Non-pigmented ciliary epithelial cell (primary cell): ENCODE data around the gene TBC1D12.

Experiments
- DNase-seq: peaks from one replicate; pipeline ENCODE4 v3.0.0-alpha.2; 2010; ENCODE audit warnings: low read depth

The TBC1D12 gene

GRCh38 chr10:94407668-94408067 lies 5.3 kb downstream of the TBC1D12 start:
- no peak for DNase-seq

GRCh38 chr10:94409021-94409657 lies 6.8 kb downstream of the TBC1D12 start:
- no peak for DNase-seq

GRCh38 chr10:94411304-94411703 lies 9.0 kb downstream of the TBC1D12 start:
- no peak for DNase-seq

GRCh38 chr10:94412449-94412848 lies 10.1 kb downstream of the TBC1D12 start:
- DNase-seq: no peak

GRCh38 chr10:94413361-94413760 lies 11.0 kb downstream of the TBC1D12 start:
- DNase-seq: no peak

GRCh38 chr10:94416896-94417295 lies 14.6 kb downstream of the TBC1D12 start:
- DNase-seq: no peak

GRCh38 chr10:94417321-94417720 lies 15.0 kb downstream of the TBC1D12 start:
- no peak for DNase-seq

- DNase-seq: no peak
Observed at GRCh38 chr10:94420516-94420915, 18.2 kb downstream of the TBC1D12 start.

GRCh38 chr10:94420998-94421528 lies 18.7 kb downstream of the TBC1D12 start:
- no peak for DNase-seq

- DNase-seq: no peak
Observed at GRCh38 chr10:94423627-94424026, 21.3 kb downstream of the TBC1D12 start.

GRCh38 chr10:94424714-94425337 lies 22.5 kb downstream of the TBC1D12 start:
- DNase-seq: no peak

GRCh38 chr10:94425942-94426341 lies 23.6 kb downstream of the TBC1D12 start:
- DNase-seq: no peak

GRCh38 chr10:94427166-94427565 lies 24.8 kb downstream of the TBC1D12 start:
- no peak for DNase-seq

GRCh38 chr10:94428766-94429707 lies 26.7 kb downstream of the TBC1D12 start:
- DNase-seq: no peak

- no peak for DNase-seq
Observed at GRCh38 chr10:94430701-94431100, 28.4 kb downstream of the TBC1D12 start.

- DNase-seq: no peak
Observed at GRCh38 chr10:94432443-94432842, 30.1 kb downstream of the TBC1D12 start.

GRCh38 chr10:94439275-94439861 lies 37.0 kb downstream of the TBC1D12 start:
- DNase-seq: no peak

GRCh38 chr10:94440096-94440495 lies 37.8 kb downstream of the TBC1D12 start:
- no peak for DNase-seq

- no peak for DNase-seq
Observed at GRCh38 chr10:94443047-94443446, 40.7 kb downstream of the TBC1D12 start.

GRCh38 chr10:94443549-94443948 lies 41.2 kb downstream of the TBC1D12 start:
- DNase-seq: no peak

GRCh38 chr10:94450782-94451181 lies 48.4 kb downstream of the TBC1D12 start:
- no peak for DNase-seq

GRCh38 chr10:94451883-94452519 lies 49.7 kb downstream of the TBC1D12 start:
- no peak for DNase-seq
